SIG-M5 (cell line): Measurements from ENCODE around the gene CDK5RAP2.

Source experiments
- DNase-seq: peaks from one replicate; lab custom pipeline; 2025; lab: John Stamatoyannopoulos, UW

Gene CDK5RAP2

DNA sequence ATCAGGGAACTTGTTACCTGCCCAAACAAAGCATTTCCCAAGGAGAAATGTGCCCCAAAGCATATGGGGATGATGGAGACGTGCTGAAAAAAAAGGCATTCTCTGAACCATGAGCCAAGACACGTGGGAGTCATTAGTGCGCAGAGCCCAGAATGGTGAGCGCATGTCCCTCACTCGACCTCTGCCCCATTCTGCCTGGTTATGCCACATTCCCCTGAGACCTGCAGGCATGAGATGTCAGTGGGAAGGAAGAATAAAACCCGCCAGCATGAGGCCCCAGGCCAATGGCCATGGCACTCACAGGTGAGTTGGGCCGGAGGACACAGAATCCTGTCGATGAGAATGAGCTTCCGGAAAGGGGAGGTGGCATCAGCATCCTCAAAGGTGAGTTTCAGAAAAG lies 228.9 kb downstream of the CDK5RAP2 start:
- DNase-seq = no peak

- DNase-seq = no peak
Measured at GRCh38 chr9:120350596-120350995, 229.4 kb downstream of the CDK5RAP2 start.

GRCh38 chr9:120348951-120349429 lies 231.0 kb downstream of the CDK5RAP2 start:
- no peak for DNase-seq

DNA sequence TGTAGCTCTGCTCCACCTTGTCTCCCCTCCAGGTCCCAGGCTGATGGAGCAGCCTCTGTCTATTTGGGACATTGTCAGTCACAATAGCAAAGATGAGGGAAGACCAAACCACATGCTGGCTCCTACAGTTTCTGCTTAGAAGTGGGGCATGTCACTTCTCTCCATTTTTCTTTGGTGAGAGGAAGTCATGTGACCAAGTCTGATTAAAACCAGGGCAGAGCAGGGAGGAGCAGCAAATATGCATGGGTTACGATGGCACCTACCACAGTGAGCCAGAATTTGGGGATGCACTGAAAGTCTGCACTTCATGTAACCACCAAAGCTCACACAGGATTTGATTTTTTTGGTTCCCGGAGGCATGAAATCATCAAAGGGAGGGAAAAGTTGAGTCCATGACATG lies 234.6 kb downstream of the CDK5RAP2 start:
- DNase-seq = no peak

DNA sequence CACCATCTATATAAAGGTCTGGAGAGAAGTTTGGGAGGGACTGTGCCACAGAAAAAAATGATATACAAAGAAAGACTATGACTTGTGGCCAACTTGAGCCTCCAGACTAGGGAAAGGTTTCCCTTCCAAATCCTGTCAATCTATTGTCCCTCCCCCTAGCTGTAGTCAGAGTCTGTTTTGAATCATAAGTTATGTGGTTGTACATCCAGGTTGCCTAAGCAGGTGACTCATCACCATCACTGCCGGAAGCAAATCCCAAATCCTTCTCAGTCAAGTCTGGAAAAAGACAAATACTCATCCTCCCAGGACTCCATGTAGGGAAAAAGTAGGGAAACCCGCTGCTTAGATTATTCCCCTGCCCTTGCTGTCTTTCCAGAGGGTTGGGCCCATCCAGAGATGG lies 235.7 kb downstream of the CDK5RAP2 start:
- DNase-seq = no peak

- no peak for DNase-seq
Measured at GRCh38 chr9:120343416-120343815, 236.6 kb downstream of the CDK5RAP2 start.
